PC-3 (cell line): ENCODE data around the gene RNF8. TPM values are rescaled to one million over a fixed set of nuclear protein-coding genes. Genes with fewer than 3 reads are reported as not detected.

ENCODE experiments used
- ATAC-seq: fragments of 200-7000 bp; cut with Tn5 transposase; 2 replicates; pipeline ENCODE4 v1.9.1; 2020; ENCODE audit warnings: mild to moderate bottlenecking, moderate library complexity
- BruUV-seq: library from RNA; stranded (reverse); fragments of 400-500 nt; replicated peaks from 2 replicates; lab custom pipeline; 2021; lab: Mats Ljungman, UMichigan
- CTCF ChIA-PET: fragments of 300-600 bp; sonication (Branson Sonifier 250); formaldehyde crosslinking; loops from one replicate; lab custom pipeline; 2022; ENCODE audit warnings: antibody characterized with exemption; lab: Charles Lee
- POLR2A ChIA-PET: fragments of 300-600 bp; sonication (Branson Sonifier 250); formaldehyde crosslinking; loops from one replicate; lab custom pipeline; 2022; ENCODE audit warnings: antibody characterized with exemption; ENCODE audit not compliant: unreplicated experiment; lab: Charles Lee
- DNase-seq: peaks from one replicate; pipeline ENCODE4 v3.0.0-alpha.2; 2015
- H2AFZ ChIP-seq: fragments of 300-600 bp; sonication (generic); 2 replicates; pipeline ENCODE4 v1.6.0; 2016; ENCODE audit warnings: antibody characterized with exemption, low read length
- H3F3A ChIP-seq: fragments of 300-600 bp; sonication (generic); one replicate; pipeline ENCODE4 v1.6.0; 2017; ENCODE audit warnings: antibody characterized with exemption, low read length, control low read depth, mild to moderate bottlenecking; ENCODE audit not compliant: unreplicated experiment
- H3K27ac ChIP-seq: fragments of 300-600 bp; sonication (generic); 2 replicates; pipeline ENCODE4 v1.5.1; 2016; ENCODE audit warnings: mild to moderate bottlenecking, low read length
- H3K27me3 ChIP-seq: fragments of 300-600 bp; sonication (generic); 2 replicates; pipeline ENCODE4 v1.6.1; 2016; ENCODE audit warnings: low read length, mixed read lengths
- H3K36me3 ChIP-seq: fragments of 300-600 bp; sonication (generic); 2 replicates; pipeline ENCODE4 v1.6.1; 2016; ENCODE audit warnings: low read depth, mixed run types, low read length, mixed read lengths
- H3K4me1 ChIP-seq: fragments of 300-600 bp; sonication (generic); 2 replicates; pipeline ENCODE4 v1.5.1; 2016; ENCODE audit warnings: low read length; ENCODE audit not compliant: insufficient read depth
- H3K4me2 ChIP-seq: fragments of 300-600 bp; sonication (generic); 2 replicates; pipeline ENCODE4 v1.6.0; 2016; ENCODE audit warnings: low read length
- H3K4me3 ChIP-seq: fragments of 300-600 bp; sonication (generic); 2 replicates; pipeline ENCODE4 v1.5.1; 2016; ENCODE audit warnings: mild to moderate bottlenecking, low read length, mixed read lengths
- H3K79me2 ChIP-seq: fragments of 300-600 bp; sonication (generic); 2 replicates; pipeline ENCODE4 v1.6.1; 2017; ENCODE audit warnings: low read length, mixed read lengths
- H3K9ac ChIP-seq: fragments of 300-600 bp; sonication (generic); 2 replicates; pipeline ENCODE4 v1.6.0; 2016; ENCODE audit warnings: mild to moderate bottlenecking, low read length
- H3K9me2 ChIP-seq: fragments of 300-600 bp; sonication (generic); replicated peaks from 2 replicates; pipeline ENCODE4 v1.6.1; 2016; ENCODE audit warnings: mixed run types, low read length, mixed read lengths
- H3K9me3 ChIP-seq: fragments of 300-600 bp; sonication (generic); 2 replicates; pipeline ENCODE4 v1.6.1; 2016; ENCODE audit warnings: low read length, mixed read lengths
- H4K20me1 ChIP-seq: fragments of 300-600 bp; sonication (generic); 2 replicates; pipeline ENCODE4 v1.6.1; 2016; ENCODE audit warnings: low read length, mixed read lengths
- CTCF ChIP-seq: fragments of 300-600 bp; sonication (generic); conservative IDR thresholded peaks from 2 replicates; pipeline ENCODE4 v1.5.1; 2017; ENCODE audit warnings: antibody characterized with exemption, low read depth, mild to moderate bottlenecking, low read length
- EZH2 ChIP-seq: fragments of 300-600 bp; sonication (generic); IDR thresholded peaks from one replicate; pipeline ENCODE4 v1.6.1; 2017; ENCODE audit warnings: antibody characterized with exemption, mild to moderate bottlenecking, low read length; ENCODE audit not compliant: unreplicated experiment
- EZH2phosphoT487 ChIP-seq: fragments of 300-600 bp; sonication (generic); IDR thresholded peaks from 2 replicates; pipeline ENCODE4 v1.6.1; 2018; ENCODE audit warnings: mild to moderate bottlenecking, antibody characterized with exemption, low read length, borderline replicate concordance
- intact Hi-C: fragments of 100-400 bp; cut with micrococcal nuclease; formaldehyde crosslinking; loops from 2 replicates; pipeline ENCODE4 v1.9.0; 2023
- total RNA-seq: library from RNA; depleted of rRNA; stranded (reverse); fragments of >200 nt; gene quantifications from 2 replicates; pipeline ENCODE4 v1.2.3, GENCODE V29; 2014

RNF8 gene
- total RNA-seq, 1 experiment from 2014 or later: 28.1 TPM

- POLR2A ChIA-PET: no interaction called here
- no peaks in the 10 kb centered on the region for H3K9me3 ChIP-seq
- H3K79me2 ChIP-seq: no peaks in the 10 kb centered on the region
- BruUV-seq: no TSS peak
- ATAC-seq (no peak), DNase-seq (no peak)
- no peaks in the 10 kb centered on the region for H4K20me1 ChIP-seq
- no peaks in the 10 kb centered on the region for H3F3A ChIP-seq
- no peak overlapping the region for H3K4me2 ChIP-seq
- no peaks in the 10 kb centered on the region for H3K36me3 ChIP-seq
- intact Hi-C loops: no loop called here
- H3K4me1 ChIP-seq: no peaks in the 10 kb centered on the region
- H3K9me2 ChIP-seq: no peaks in the 10 kb centered on the region
- CTCF ChIA-PET: no interaction called here
- H3K27me3 ChIP-seq: no peaks in the 10 kb centered on the region
- TF ChIP-seq CTCF: no peak
- TF ChIP-seq EZH2: no peak
- no peak for TF ChIP-seq EZH2phosphoT487
- no peak overlapping the region for H3K4me3 ChIP-seq
- H2AFZ ChIP-seq: no peak overlapping the region
- H3K27ac ChIP-seq: no peak overlapping the region
- H3K9ac ChIP-seq: no peak overlapping the region
Measured at GRCh38 chr6:37406726-37407341, 53.1 kb downstream of the RNF8 start.

- no peak for ATAC-seq
- CTCF ChIA-PET: no interaction called here
- no peak overlapping the region for H2AFZ ChIP-seq
Measured at GRCh38 chr6:37407948-37408347, 54.2 kb downstream of the RNF8 start.

More at GRCh38 chr6:37407948-37408347, 54.2 kb downstream of the RNF8 start:
- Histone ChIP-seq H3F3A (no peaks in the 10 kb centered on the region), H3K4me3 (no peak overlapping the region), H3K36me3 (no peaks in the 10 kb centered on the region), H3K27ac (no peak overlapping the region), H3K79me2 (no peaks in the 10 kb centered on the region), H3K27me3 (no peaks in the 10 kb centered on the region), H3K4me1 (no peaks in the 10 kb centered on the region), H3K9ac (no peak overlapping the region), H4K20me1 (no peaks in the 10 kb centered on the region), H3K9me2 (no peaks in the 10 kb centered on the region), H3K4me2 (no peak overlapping the region), H3K9me3 (no peaks in the 10 kb centered on the region)
- TF ChIP-seq EZH2 (no peak), CTCF (no peak), EZH2phosphoT487 (no peak)
- intact Hi-C loops: no loop called here
- no TSS peak for BruUV-seq
- DNase-seq: no peak
- POLR2A ChIA-PET: no interaction called here
